GM20000 (cell line): ENCODE results near the gene EML5.

Source experiments
- DNase-seq: peaks from one replicate; pipeline ENCODE4 v3.0.0; 2012; ENCODE audit warnings: low spot score
- CTCF ChIP-seq: IDR thresholded peaks from 2 replicates; pipeline ENCODE4 v1.5.1; 2012; ENCODE audit warnings: mild to moderate bottlenecking, control low read depth; ENCODE audit errors: extremely low read depth, missing control alignments

EML5 gene

GRCh38 chr14:88598097-88598675 lies 194.6 kb downstream of the EML5 start:
- no peak for TF ChIP-seq CTCF

GRCh38 chr14:88597601-88598000 lies 195.2 kb downstream of the EML5 start:
- no peak for DNase-seq
- TF ChIP-seq CTCF = no peak

More at GRCh38 chr14:88598097-88598675, 194.6 kb downstream of the EML5 start:
- no peak for DNase-seq

- no peak for DNase-seq
- no peak for TF ChIP-seq CTCF
Measured at GRCh38 chr14:88597038-88597437, 195.7 kb downstream of the EML5 start.

GRCh38 chr14:88592031-88592430 lies 200.7 kb downstream of the EML5 start:
- no peak for DNase-seq
- TF ChIP-seq CTCF = no peak

GRCh38 chr14:88590173-88590572 lies 202.6 kb downstream of the EML5 start:
- DNase-seq = no peak
- TF ChIP-seq CTCF = no peak

GRCh38 chr14:88588081-88588480 lies 204.7 kb downstream of the EML5 start:
- no peak for TF ChIP-seq CTCF
- no peak for DNase-seq

- DNase-seq = no peak
- TF ChIP-seq CTCF = no peak
Measured at GRCh38 chr14:88584451-88584850, 208.3 kb downstream of the EML5 start.
